Measurements from ENCODE around the gene GPR153. TPM values are rescaled to one million over a fixed set of nuclear protein-coding genes. Genes with fewer than 3 reads are reported as not detected.

GPR153 gene
- total and polyA plus RNA-seq, 2 donors (not counting 1 experiment from before 2014, with no cell fraction given) = 0.04 to 0.20 TPM

DNA sequence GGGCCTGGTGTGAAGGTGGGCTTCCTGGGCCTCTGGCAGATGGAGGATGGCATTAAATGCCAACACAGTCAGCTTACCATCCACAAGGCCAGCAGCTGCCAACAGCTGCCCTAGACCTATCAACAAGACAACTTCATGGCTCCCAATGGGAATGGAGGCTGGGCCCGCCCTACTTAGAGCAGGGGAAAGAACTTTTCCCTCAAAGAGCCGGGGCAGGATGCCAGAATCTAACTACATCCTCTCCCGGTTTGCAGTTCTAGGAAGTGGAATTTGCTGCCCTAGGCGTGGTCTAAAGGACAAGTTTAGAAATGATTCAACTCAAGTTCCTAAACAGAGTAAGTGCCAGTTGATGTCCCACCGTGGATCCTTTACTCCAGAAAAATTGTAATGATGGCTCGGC lies 38.3 kb downstream of the GPR153 start:
- no peak overlapping the region for H3K4me2 ChIP-seq (replicated peaks; ENCODE audit: low read depth, low read length, poor library complexity, severe bottlenecking)
- H2AFZ ChIP-seq (ENCODE audit: insufficient read depth, low read depth, low read length, poor library complexity, severe bottlenecking) = no peak overlapping the region
- no peaks in the 10 kb centered on the region for H3K27me3 ChIP-seq (replicated peaks in 1 of 4; ENCODE audit: control extremely low read depth in 1 of 4, control insufficient read depth in 3 of 4, insufficient read depth in 4 of 4, low read length in 3 of 4)
- POLR2A ChIA-PET = no interaction called here
- H4K20me1 ChIP-seq (ENCODE audit: control insufficient read depth, insufficient read depth, low read length, poor library complexity, severe bottlenecking) = peaks cover 17% of the 10 kb centered on the region
- Mint-ChIP-seq H3K27ac (no peak overlapping the region), H3K9me3 (ENCODE audit: insufficient read depth) (no peaks in the 10 kb centered on the region), H3K27me3 (peaks cover 3% of the 10 kb centered on the region), H3K4me3 (no peak overlapping the region), H3K4me1 (no peaks in the 10 kb centered on the region)
- H3K9ac ChIP-seq (ENCODE audit: low read length) = no peak overlapping the region
- H3K4me1 ChIP-seq (ENCODE audit: control insufficient read depth in 2 of 2, insufficient read depth in 2 of 2, low read length in 2 of 2) = no peaks in the 10 kb centered on the region
- H3K4me3 ChIP-seq (ENCODE audit: control extremely low read depth in 1 of 5, extremely low read depth in 1 of 5, insufficient read depth in 1 of 5, low read depth in 2 of 5, low read length in 4 of 5) = no peak overlapping the region
- H3K36me3 ChIP-seq (replicated peaks in 1 of 2; ENCODE audit: control extremely low read depth in 1 of 2, control insufficient read depth in 1 of 2, extremely low read depth in 1 of 2, insufficient read depth in 2 of 2, low read length in 1 of 2) = peaks cover 9 to 38% of the 10 kb centered on the region in 2 experiments
- 87% methylated on average over 3 of the region's 6 CpGs for WGBS (ENCODE audit: insufficient coverage)
- intact Hi-C loops (cut with micrococcal nuclease) = no loop called here
- no peaks in the 10 kb centered on the region for H3K9me3 ChIP-seq (ENCODE audit: control extremely low read depth in 1 of 3, control insufficient read depth in 2 of 3, insufficient read depth in 1 of 3, low read length in 2 of 3)
- peaks cover 4% of the 10 kb centered on the region for H3K79me2 ChIP-seq (ENCODE audit: control insufficient read depth, insufficient read depth, low read length)
- ATAC-seq (ENCODE audit: low read depth) = no peak
- no peak overlapping the region for H3K27ac ChIP-seq (ENCODE audit: low read length in 2 of 2)
- no peak for DNase-seq
- CTCF ChIA-PET = no interaction called here
- TF ChIP-seq, protein P1, sequence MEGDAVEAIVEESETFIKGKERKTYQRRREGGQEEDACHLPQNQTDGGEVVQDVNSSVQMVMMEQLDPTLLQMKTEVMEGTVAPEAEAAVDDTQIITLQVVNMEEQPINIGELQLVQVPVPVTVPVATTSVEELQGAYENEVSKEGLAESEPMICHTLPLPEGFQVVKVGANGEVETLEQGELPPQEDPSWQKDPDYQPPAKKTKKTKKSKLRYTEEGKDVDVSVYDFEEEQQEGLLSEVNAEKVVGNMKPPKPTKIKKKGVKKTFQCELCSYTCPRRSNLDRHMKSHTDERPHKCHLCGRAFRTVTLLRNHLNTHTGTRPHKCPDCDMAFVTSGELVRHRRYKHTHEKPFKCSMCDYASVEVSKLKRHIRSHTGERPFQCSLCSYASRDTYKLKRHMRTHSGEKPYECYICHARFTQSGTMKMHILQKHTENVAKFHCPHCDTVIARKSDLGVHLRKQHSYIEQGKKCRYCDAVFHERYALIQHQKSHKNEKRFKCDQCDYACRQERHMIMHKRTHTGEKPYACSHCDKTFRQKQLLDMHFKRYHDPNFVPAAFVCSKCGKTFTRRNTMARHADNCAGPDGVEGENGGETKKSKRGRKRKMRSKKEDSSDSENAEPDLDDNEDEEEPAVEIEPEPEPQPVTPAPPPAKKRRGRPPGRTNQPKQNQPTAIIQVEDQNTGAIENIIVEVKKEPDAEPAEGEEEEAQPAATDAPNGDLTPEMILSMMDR (IDR thresholded peaks at IDR 0.05) = no peak

- H3K9me3 Mint-ChIP-seq (ENCODE audit: insufficient read depth) = no peaks in the 10 kb centered on the region
- Histone ChIP-seq H4K20me1 (ENCODE audit: control insufficient read depth, insufficient read depth, low read length, poor library complexity, severe bottlenecking) (peaks cover 9% of the 10 kb centered on the region), H3K36me3 (replicated peaks in 1 of 2; ENCODE audit: control extremely low read depth in 1 of 2, control insufficient read depth in 1 of 2, extremely low read depth in 1 of 2, insufficient read depth in 2 of 2, low read length in 1 of 2) (peaks cover 5 to 28% of the 10 kb centered on the region in 2 experiments), H3K9ac (ENCODE audit: low read length) (no peak overlapping the region), H3K4me2 (replicated peaks; ENCODE audit: low read depth, low read length, poor library complexity, severe bottlenecking) (no peak overlapping the region), H3K27me3 (replicated peaks in 1 of 4; ENCODE audit: control extremely low read depth in 1 of 4, control insufficient read depth in 3 of 4, insufficient read depth in 4 of 4, low read length in 3 of 4) (peaks cover 0 to 5% (median 0%) of the 10 kb centered on the region in 4 experiments), H3K4me3 (ENCODE audit: control extremely low read depth in 1 of 5, extremely low read depth in 1 of 5, insufficient read depth in 1 of 5, low read depth in 2 of 5, low read length in 4 of 5) (no peak overlapping the region), H3K4me1 (ENCODE audit: control insufficient read depth in 2 of 2, insufficient read depth in 2 of 2, low read length in 2 of 2) (no peaks in the 10 kb centered on the region), H3K79me2 (ENCODE audit: control insufficient read depth, insufficient read depth, low read length) (peaks cover 3% of the 10 kb centered on the region), H2AFZ (ENCODE audit: insufficient read depth, low read depth, low read length, poor library complexity, severe bottlenecking) (no peak overlapping the region), H3K27ac (ENCODE audit: low read length in 2 of 2) (no peak overlapping the region), H3K9me3 (ENCODE audit: control extremely low read depth in 1 of 3, control insufficient read depth in 2 of 3, insufficient read depth in 1 of 3, low read length in 2 of 3) (no peaks in the 10 kb centered on the region)
- TF ChIP-seq, protein P1 (IDR thresholded peaks at IDR 0.05) = no peak
- no peak for TF ChIP-seq EZH2 (IDR thresholded peaks at IDR 0.05; ENCODE audit: borderline replicate concordance, insufficient read depth, low read depth, low read length, poor library complexity, severe bottlenecking)
- no peak overlapping the region for H3K4me3 Mint-ChIP-seq
- DNase-seq = no peak
- ChIA-PET CTCF (interaction anchor here (0.6 kb wide), 1 partner anchor 285 kb away, joined by 3 read pairs; no protein-coding TSS in a partner anchor), POLR2A (no interaction called here)
- 98% methylated on average over 11 of the region's 12 CpGs for WGBS (ENCODE audit: insufficient coverage)
- H3K4me1 Mint-ChIP-seq = no peaks in the 10 kb centered on the region
- intact Hi-C loops (cut with micrococcal nuclease) = no loop called here
- H3K27me3 Mint-ChIP-seq = peaks cover 11% of the 10 kb centered on the region
- ATAC-seq (ENCODE audit: low read depth) = no peak
- H3K27ac Mint-ChIP-seq = no peak overlapping the region
These were observed 39.6 kb downstream of the GPR153 start for GRCh38 chr1:6221210-6221784.
